ENCODE data around the gene BCKDHA.

- TF ChIP-seq IRF3 (IDR thresholded peaks at IDR 0.05; ENCODE audit: low read depth, low read length) (no peak), CTCF (IDR thresholded peaks at IDR 0.05) (no peak), JUND (IDR thresholded peaks at IDR 0.05) (no peak), FOXJ3 (CRISPR knock-in tag; IDR thresholded peaks at IDR 0.05) (no peak), TAF1 (IDR thresholded peaks at IDR 0.05; ENCODE audit: borderline replicate concordance, low read depth, low read length) (no peak), YY1 (IDR thresholded peaks at IDR 0.05; ENCODE audit: low read depth) (no peak), USF2 (IDR thresholded peaks at IDR 0.05; ENCODE audit: borderline replicate concordance, low read depth, low read length) (no peak), NRF1 (IDR thresholded peaks at IDR 0.05; ENCODE audit: low read depth, low read length) (no peak), RCOR1 (IDR thresholded peaks at IDR 0.05; ENCODE audit: low read length) (no peak), EZH2phosphoT487 (IDR thresholded peaks at IDR 0.05; ENCODE audit: borderline replicate concordance, low read depth) (no peak), MAX (IDR thresholded peaks at IDR 0.05; ENCODE audit: low read depth) (no peak)
Measured at GRCh38 chr19:41455936-41456335, 58.3 kb downstream of the BCKDHA start.
